Osteoblast (primary cell): ENCODE measurements around the gene GPR62. TPM values are rescaled to one million over a fixed set of nuclear protein-coding genes. Genes with fewer than 3 reads are reported as not detected.

Experiments used
- DNase-seq: peaks from one replicate; pipeline ENCODE4 v3.0.0; 2011; ENCODE audit warnings: low spot score, mixed read lengths; ENCODE audit not compliant: insufficient read length; ENCODE audit errors: missing footprints
- H2AFZ ChIP-seq: 2 replicates; pipeline ENCODE4 v1.6.0; 2011; ENCODE audit warnings: mild to moderate bottlenecking, low read length
- H3K27ac ChIP-seq: 2 replicates; pipeline ENCODE4 v1.5.1; 2011; ENCODE audit warnings: mild to moderate bottlenecking, low read depth, low read length, moderate library complexity
- H3K27me3 ChIP-seq: 2 replicates; pipeline ENCODE4 v1.6.0; 2012; ENCODE audit warnings: mild to moderate bottlenecking, control low read depth, inconsistent platforms, low read length, moderate library complexity; ENCODE audit not compliant: insufficient read depth
- H3K36me3 ChIP-seq: 2 replicates; pipeline ENCODE4 v1.5.1; 2011; ENCODE audit warnings: mild to moderate bottlenecking, low read length, control low read depth, moderate library complexity; ENCODE audit not compliant: insufficient read depth
- H3K4me1 ChIP-seq: 2 replicates; pipeline ENCODE4 v1.5.1; 2011; ENCODE audit warnings: mild to moderate bottlenecking, low read length, control low read depth, moderate library complexity; ENCODE audit not compliant: insufficient read depth
- H3K4me2 ChIP-seq: 2 replicates; pipeline ENCODE4 v1.6.0; 2011; ENCODE audit warnings: mild to moderate bottlenecking, low read length; ENCODE audit not compliant: insufficient read depth
- H3K4me3 ChIP-seq: fragments of 200-600 bp; sonication (generic); 3 replicates; pipeline ENCODE4 v1.5.1; 2012; ENCODE audit warnings: mild to moderate bottlenecking, low read length, inconsistent platforms; ENCODE audit not compliant: insufficient read depth
- H3K79me2 ChIP-seq: 2 replicates; pipeline ENCODE4 v1.6.0; 2012; ENCODE audit warnings: mild to moderate bottlenecking, low read length, control low read depth, inconsistent platforms; ENCODE audit not compliant: insufficient read depth
- H3K9me3 ChIP-seq: 2 replicates; pipeline ENCODE4 v1.5.1; 2011; ENCODE audit warnings: low read depth, low read length, control low read depth
- H4K20me1 ChIP-seq: 2 replicates; pipeline ENCODE4 v1.6.0; 2012; ENCODE audit warnings: mild to moderate bottlenecking, low read length, control low read depth; ENCODE audit not compliant: insufficient read depth
- total RNA-seq: library from RNA; depleted of rRNA; stranded (reverse); fragments of >200 nt; gene quantifications from 2 replicates; pipeline ENCODE4 v1.2.3, GENCODE V29; 2012
- TF ChIP-seq, protein P1 (sequence below): IDR thresholded peaks from 2 replicates; pipeline ENCODE4 v1.5.1; 2011; ENCODE audit warnings: mild to moderate bottlenecking, low read depth, low read length, moderate library complexity; ENCODE audit errors: extremely low read depth

The GPR62 gene
- total RNA-seq, 1 donor: not detected

GRCh38 chr3:51940648-51941462 is 14.3 kb upstream of the GPR62 start:
- H3K9me3 ChIP-seq: no peaks in the 10 kb centered on the region
- peaks cover 25% of the 10 kb centered on the region for H3K4me1 ChIP-seq
- peaks cover 45% of the 10 kb centered on the region for H3K36me3 ChIP-seq
- H3K27ac ChIP-seq: peak overlapping the region; percentile 71
- H3K79me2 ChIP-seq: peaks cover 37% of the 10 kb centered on the region
- peak overlapping the region; percentile 65 for H2AFZ ChIP-seq
- H4K20me1 ChIP-seq: peaks cover 7% of the 10 kb centered on the region
- H3K4me3 ChIP-seq: peak overlapping the region; percentile 85
- no peaks in the 10 kb centered on the region for H3K27me3 ChIP-seq
- TF ChIP-seq, protein P1, sequence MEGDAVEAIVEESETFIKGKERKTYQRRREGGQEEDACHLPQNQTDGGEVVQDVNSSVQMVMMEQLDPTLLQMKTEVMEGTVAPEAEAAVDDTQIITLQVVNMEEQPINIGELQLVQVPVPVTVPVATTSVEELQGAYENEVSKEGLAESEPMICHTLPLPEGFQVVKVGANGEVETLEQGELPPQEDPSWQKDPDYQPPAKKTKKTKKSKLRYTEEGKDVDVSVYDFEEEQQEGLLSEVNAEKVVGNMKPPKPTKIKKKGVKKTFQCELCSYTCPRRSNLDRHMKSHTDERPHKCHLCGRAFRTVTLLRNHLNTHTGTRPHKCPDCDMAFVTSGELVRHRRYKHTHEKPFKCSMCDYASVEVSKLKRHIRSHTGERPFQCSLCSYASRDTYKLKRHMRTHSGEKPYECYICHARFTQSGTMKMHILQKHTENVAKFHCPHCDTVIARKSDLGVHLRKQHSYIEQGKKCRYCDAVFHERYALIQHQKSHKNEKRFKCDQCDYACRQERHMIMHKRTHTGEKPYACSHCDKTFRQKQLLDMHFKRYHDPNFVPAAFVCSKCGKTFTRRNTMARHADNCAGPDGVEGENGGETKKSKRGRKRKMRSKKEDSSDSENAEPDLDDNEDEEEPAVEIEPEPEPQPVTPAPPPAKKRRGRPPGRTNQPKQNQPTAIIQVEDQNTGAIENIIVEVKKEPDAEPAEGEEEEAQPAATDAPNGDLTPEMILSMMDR: no peak
- peak overlapping the region; percentile 100 for H3K4me2 ChIP-seq
- DNase-seq: peak; percentile 86

GRCh38 chr3:51941463-51941797 is 13.8 kb upstream of the GPR62 start:
- peak overlapping the region; percentile 65 for H2AFZ ChIP-seq
- H3K79me2 ChIP-seq: peaks cover 37% of the 10 kb centered on the region
- H3K27ac ChIP-seq: peak overlapping the region; percentile 71
- H3K4me2 ChIP-seq: peak overlapping the region; percentile 100
- H3K4me3 ChIP-seq: peak overlapping the region; percentile 85
- H3K27me3 ChIP-seq: no peaks in the 10 kb centered on the region
- peaks cover 7% of the 10 kb centered on the region for H4K20me1 ChIP-seq
- no peak for DNase-seq
- H3K4me1 ChIP-seq: peaks cover 25% of the 10 kb centered on the region
- no peaks in the 10 kb centered on the region for H3K9me3 ChIP-seq
- TF ChIP-seq, protein P1: no peak
- peaks cover 45% of the 10 kb centered on the region for H3K36me3 ChIP-seq

- peak within 1 kb of the TSS; percentile 100 for H3K4me2 ChIP-seq
- H4K20me1 ChIP-seq: peaks cover 5% of the 10 kb centered on the region
- H3K27me3 ChIP-seq: no peaks in the 10 kb centered on the region
- no peaks in the 10 kb centered on the region for H3K9me3 ChIP-seq
- peak within 1 kb of the TSS; percentile 85 for H3K4me3 ChIP-seq
- DNase-seq: peak; percentile 100
- peaks cover 25% of the 10 kb centered on the region for H3K4me1 ChIP-seq
- TF ChIP-seq, protein P1: peak; percentile 100
- H3K27ac ChIP-seq: peak within 1 kb of the TSS; percentile 89
- peak within 1 kb of the TSS; percentile 93 for H2AFZ ChIP-seq
- H3K36me3 ChIP-seq: peaks cover 40% of the 10 kb centered on the region
- peaks cover 37% of the 10 kb centered on the region for H3K79me2 ChIP-seq
Measured at GRCh38 chr3:51941798-51942602, 13.2 kb upstream of the GPR62 start, which contains the start of the genes PARP3 and RRP9. Gene PARP3 (plus strand): TSS chr3:51942363. CDS start chr3:51943356, 993 bp downstream. Gene RRP9 (minus strand): TSS chr3:51941904. CDS start chr3:51941867, 37 bp downstream.
